ENCODE data around the gene CROCC.

GRCh38 chr1:16973215-16973614, 51.5 kb downstream of the CROCC start:
- TF ChIP-seq EP300 (IDR thresholded peaks at IDR 0.05; ENCODE audit: low read depth), result no peak
- TF ChIP-seq, protein P1, sequence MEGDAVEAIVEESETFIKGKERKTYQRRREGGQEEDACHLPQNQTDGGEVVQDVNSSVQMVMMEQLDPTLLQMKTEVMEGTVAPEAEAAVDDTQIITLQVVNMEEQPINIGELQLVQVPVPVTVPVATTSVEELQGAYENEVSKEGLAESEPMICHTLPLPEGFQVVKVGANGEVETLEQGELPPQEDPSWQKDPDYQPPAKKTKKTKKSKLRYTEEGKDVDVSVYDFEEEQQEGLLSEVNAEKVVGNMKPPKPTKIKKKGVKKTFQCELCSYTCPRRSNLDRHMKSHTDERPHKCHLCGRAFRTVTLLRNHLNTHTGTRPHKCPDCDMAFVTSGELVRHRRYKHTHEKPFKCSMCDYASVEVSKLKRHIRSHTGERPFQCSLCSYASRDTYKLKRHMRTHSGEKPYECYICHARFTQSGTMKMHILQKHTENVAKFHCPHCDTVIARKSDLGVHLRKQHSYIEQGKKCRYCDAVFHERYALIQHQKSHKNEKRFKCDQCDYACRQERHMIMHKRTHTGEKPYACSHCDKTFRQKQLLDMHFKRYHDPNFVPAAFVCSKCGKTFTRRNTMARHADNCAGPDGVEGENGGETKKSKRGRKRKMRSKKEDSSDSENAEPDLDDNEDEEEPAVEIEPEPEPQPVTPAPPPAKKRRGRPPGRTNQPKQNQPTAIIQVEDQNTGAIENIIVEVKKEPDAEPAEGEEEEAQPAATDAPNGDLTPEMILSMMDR (IDR thresholded peaks at IDR 0.05), result no peak
- TF ChIP-seq POLR2A (IDR thresholded peaks at IDR 0.05), result no peak

Data from transverse colon (tissue), 3 donors.